Central memory CD8-positive, alpha-beta T cell (primary cell): Measurements from ENCODE around the gene CHRDL2.
A peak's percentile ranks its signal among the peaks of the same experiment; 100 is the strongest.

ENCODE experiments used
- ATAC-seq: fragments of 150-1000 bp; cut with Tn5 transposase; replicated peaks from 2 replicates; pipeline ENCODE4 v1.10.0; 2022; ENCODE audit warnings: mild to moderate bottlenecking, moderate FRiP score, moderate number of reproducible peaks; ENCODE audit not compliant: poor library complexity, severe bottlenecking; ENCODE audit errors: extremely low read depth
- DNase-seq, 2 donors: peaks; one replicate each; pipeline ENCODE4 v3.0.0; 2021; ENCODE audit warnings: low spot score in 2 of 2
- H3K27ac Mint-ChIP-seq: one replicate; pipeline ENCODE4 v1.8.0; 2022; ENCODE audit warnings: low read depth, mild to moderate bottlenecking, moderate library complexity, mixed read lengths
- H3K27me3 Mint-ChIP-seq: one replicate; pipeline ENCODE4 v1.8.0; 2022; ENCODE audit warnings: mixed read lengths
- H3K36me3 Mint-ChIP-seq: one replicate; pipeline ENCODE4 v1.8.0; 2022; ENCODE audit warnings: mild to moderate bottlenecking, moderate library complexity, mixed read lengths; ENCODE audit not compliant: insufficient read depth
- H3K4me1 Mint-ChIP-seq: one replicate; pipeline ENCODE4 v1.8.0; 2022; ENCODE audit warnings: mixed read lengths
- H3K4me3 Mint-ChIP-seq: one replicate; pipeline ENCODE4 v1.8.0; 2022; ENCODE audit warnings: mild to moderate bottlenecking, moderate library complexity, mixed read lengths
- H3K9me3 Mint-ChIP-seq: one replicate; pipeline ENCODE4 v1.8.0; 2022; ENCODE audit warnings: mixed read lengths

The CHRDL2 gene

GRCh38 chr11:74719011-74719410, 12.2 kb downstream of the CHRDL2 start:
- Mint-ChIP-seq H3K4me1 (no peaks in the 10 kb centered on the region), H3K4me3 (no peak overlapping the region), H3K27me3 (no peaks in the 10 kb centered on the region), H3K27ac (no peak overlapping the region), H3K9me3 (no peaks in the 10 kb centered on the region), H3K36me3 (no peaks in the 10 kb centered on the region)
- no peak for DNase-seq
- ATAC-seq: no peak

DNA sequence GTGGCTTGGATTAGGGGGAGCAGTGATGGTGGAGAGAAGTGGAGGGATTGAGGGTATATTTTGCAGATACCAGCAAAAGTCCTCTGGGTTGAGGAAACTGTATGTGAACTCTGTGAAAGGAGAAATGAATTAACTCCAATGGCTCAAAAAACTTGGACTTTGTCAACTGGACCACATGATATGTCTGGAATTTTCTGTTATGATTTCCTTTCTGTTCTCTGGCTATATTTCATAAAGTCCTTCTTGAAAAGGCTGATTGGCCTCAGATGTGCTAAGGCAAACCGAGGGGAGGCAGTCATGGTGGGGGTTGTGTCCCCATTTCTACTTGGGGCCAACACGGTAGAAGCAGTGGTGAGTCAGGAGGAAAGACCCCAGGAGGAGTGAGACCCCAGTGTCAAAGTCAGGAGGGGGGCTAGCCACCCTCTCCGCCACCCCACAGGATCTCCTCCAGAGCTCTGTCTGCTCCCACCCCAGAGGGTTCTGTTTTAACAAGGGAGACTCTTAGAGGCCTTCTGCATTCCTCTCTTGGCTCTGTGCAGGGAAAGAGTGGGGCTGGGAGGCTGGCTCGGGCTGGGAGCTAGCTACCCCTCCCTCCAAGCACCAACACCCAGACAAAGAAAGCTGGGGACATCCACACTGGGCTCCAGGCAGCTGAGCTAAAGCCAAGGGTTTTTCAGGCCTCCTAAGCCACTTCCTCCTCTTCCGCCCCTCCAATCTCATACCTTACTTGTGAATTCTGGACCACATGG, 13.8 kb downstream of the CHRDL2 start:
- Mint-ChIP-seq H3K4me1 (no peaks in the 10 kb centered on the region), H3K9me3 (no peaks in the 10 kb centered on the region), H3K27ac (no peak overlapping the region), H3K27me3 (no peaks in the 10 kb centered on the region), H3K36me3 (no peaks in the 10 kb centered on the region), H3K4me3 (no peak overlapping the region)
- no peak for DNase-seq
- ATAC-seq: no peak

DNA sequence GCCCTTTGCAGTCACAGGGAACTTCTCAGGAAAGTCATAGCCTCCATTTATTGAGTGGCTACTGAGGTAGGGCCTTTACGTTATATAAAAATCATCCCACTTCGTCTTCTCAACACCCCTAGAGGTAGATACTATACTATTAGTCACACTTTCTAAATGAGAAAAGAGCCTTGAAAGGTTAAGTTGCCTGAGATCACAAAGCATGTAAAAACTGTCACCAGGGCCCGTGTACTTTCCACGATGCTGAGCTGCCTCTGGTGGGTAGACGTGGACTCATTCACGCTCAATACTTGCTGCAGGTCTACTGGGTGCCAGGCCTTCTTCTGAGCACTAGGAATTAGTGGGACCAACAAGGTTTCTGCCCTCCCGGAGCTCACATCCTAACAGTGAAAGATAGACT, 16.3 kb downstream of the CHRDL2 start:
- ATAC-seq (no peak), DNase-seq (no peak)
- no peaks in the 10 kb centered on the region for H3K27me3 Mint-ChIP-seq
- H3K4me3 Mint-ChIP-seq: no peak overlapping the region
- no peak overlapping the region for H3K27ac Mint-ChIP-seq
- no peaks in the 10 kb centered on the region for H3K36me3 Mint-ChIP-seq
- no peaks in the 10 kb centered on the region for H3K9me3 Mint-ChIP-seq
- no peaks in the 10 kb centered on the region for H3K4me1 Mint-ChIP-seq

- Mint-ChIP-seq H3K27me3 (no peaks in the 10 kb centered on the region), H3K27ac (no peak overlapping the region), H3K4me3 (no peak overlapping the region), H3K4me1 (no peaks in the 10 kb centered on the region), H3K36me3 (no peaks in the 10 kb centered on the region), H3K9me3 (no peaks in the 10 kb centered on the region)
- no peak for ATAC-seq
- no peak for DNase-seq
These were observed 17.5 kb downstream of the CHRDL2 start for GRCh38 chr11:74713686-74714085.

- no peaks in the 10 kb centered on the region for H3K9me3 Mint-ChIP-seq
- no peaks in the 10 kb centered on the region for H3K27me3 Mint-ChIP-seq
- DNase-seq (no peak), ATAC-seq (no peak)
- no peaks in the 10 kb centered on the region for H3K4me1 Mint-ChIP-seq
- no peak overlapping the region for H3K4me3 Mint-ChIP-seq
- H3K27ac Mint-ChIP-seq: no peak overlapping the region
- no peaks in the 10 kb centered on the region for H3K36me3 Mint-ChIP-seq
These were observed 20.8 kb downstream of the CHRDL2 start for GRCh38 chr11:74710281-74710938.

DNA sequence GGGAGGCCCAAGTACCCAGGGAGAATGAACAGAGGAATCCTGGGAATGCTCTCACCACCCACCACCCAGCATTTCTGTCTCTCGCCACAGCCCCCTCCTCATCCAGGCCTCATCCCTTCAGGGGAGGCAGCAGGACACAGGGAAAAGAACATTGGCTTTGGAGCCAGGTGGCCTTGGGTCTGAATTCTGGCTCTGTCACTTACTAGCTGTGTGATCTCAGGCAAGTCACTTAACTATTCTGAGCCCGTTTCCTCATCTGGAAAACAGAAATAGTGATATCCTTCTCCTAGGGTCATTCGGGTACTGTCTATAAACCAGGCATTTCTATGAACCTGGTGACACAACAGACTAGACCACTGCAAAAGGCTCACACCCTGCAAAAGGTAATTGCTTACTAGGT, 22.1 kb downstream of the CHRDL2 start:
- no peaks in the 10 kb centered on the region for H3K27me3 Mint-ChIP-seq
- no peak for DNase-seq
- no peak for ATAC-seq
- H3K9me3 Mint-ChIP-seq: no peaks in the 10 kb centered on the region
- no peak overlapping the region for H3K4me3 Mint-ChIP-seq
- no peaks in the 10 kb centered on the region for H3K36me3 Mint-ChIP-seq
- H3K27ac Mint-ChIP-seq: no peak overlapping the region
- H3K4me1 Mint-ChIP-seq: no peaks in the 10 kb centered on the region

DNA sequence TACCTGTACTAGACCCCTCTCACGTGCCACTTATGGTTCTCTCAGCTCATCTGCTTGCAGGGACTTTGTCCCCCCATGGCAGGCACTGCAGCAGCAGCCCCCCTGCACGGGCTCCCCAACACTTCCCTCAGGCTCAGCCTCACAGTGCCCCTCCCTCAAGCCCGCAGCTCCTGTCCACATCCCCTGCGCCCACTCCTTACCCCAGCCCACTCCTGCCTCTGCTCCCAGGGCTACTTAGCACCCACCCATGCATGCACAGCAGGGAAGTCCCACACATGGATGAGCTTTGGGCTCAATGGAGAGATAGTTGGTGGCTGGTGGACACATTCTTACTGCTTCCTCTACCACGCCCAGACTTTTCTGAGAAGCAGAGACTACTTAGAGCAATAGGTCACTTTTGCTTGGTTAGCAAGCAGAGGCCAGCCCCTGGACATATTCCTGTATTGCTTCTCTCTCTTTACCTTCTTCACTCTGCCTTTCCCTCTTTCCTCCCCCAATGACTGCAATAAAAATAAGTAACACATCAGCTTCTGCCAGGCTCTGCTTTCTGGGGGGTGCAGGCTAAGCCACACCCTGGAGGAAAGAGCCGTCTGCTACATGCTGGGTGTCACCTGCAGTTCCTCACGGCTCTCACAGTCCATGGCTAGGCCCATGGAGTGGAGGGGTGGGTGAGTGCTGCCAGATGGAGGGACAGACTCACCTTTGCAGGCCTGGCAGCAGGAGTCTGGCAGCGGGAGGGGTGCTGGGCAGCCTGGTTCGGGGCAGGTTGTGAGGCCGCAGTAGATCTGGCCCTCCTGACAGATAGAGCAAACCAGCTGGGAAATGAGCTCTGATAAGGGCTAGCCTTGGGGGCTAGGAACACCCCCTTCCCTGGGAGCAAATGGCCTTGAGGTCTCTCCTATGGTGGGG, 23.4 kb downstream of the CHRDL2 start:
- H3K36me3 Mint-ChIP-seq: no peaks in the 10 kb centered on the region
- H3K27ac Mint-ChIP-seq: no peak overlapping the region
- ATAC-seq (no peak), DNase-seq (no peak)
- no peaks in the 10 kb centered on the region for H3K4me1 Mint-ChIP-seq
- no peaks in the 10 kb centered on the region for H3K27me3 Mint-ChIP-seq
- no peaks in the 10 kb centered on the region for H3K9me3 Mint-ChIP-seq
- H3K4me3 Mint-ChIP-seq: no peak overlapping the region

DNA sequence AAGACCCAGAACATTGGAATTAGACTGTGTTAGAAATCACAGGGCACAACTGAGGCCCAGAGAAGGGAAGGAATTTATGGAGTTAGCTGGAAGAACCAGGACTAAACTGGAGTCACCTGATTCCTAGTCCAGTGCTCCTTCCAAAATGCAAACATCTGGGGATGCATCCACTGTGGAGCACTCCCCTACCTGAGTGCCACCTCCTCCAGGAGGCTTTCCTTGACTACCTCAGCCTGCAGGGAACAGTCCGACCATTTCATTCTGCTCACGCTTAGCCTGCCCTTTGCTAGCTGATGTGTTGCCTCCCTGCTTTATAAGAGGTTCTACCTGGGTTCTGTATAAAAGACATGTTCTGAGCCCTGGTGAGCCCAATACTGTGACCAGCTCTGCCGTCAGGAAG, 24.0 kb downstream of the CHRDL2 start:
- H3K27ac Mint-ChIP-seq: no peak overlapping the region
- no peaks in the 10 kb centered on the region for H3K27me3 Mint-ChIP-seq
- no peaks in the 10 kb centered on the region for H3K36me3 Mint-ChIP-seq
- H3K4me3 Mint-ChIP-seq: no peak overlapping the region
- H3K9me3 Mint-ChIP-seq: no peaks in the 10 kb centered on the region
- no peak for ATAC-seq
- H3K4me1 Mint-ChIP-seq: no peaks in the 10 kb centered on the region
- no peak for DNase-seq

DNA sequence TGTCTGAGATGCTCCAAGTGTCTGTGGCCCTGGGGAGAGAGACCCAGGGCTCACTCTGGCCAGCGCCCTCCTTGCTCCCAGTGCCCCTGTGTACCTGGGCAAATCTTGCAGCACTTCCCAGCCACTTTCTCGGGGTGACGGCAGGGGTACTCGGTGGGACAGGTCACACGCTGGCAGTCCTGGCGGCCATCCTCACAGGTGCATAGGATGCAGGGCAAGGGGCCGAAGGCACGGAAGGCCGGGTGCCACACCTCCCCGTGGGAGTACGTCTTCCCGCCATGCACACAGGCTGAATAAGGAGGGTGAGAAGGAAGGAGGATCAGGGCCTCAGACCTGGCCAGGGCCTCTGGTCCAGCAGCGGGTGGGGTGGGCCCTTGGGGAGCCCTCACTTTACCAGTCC, 28.0 kb downstream of the CHRDL2 start:
- Mint-ChIP-seq H3K4me1 (no peaks in the 10 kb centered on the region), H3K36me3 (no peaks in the 10 kb centered on the region), H3K9me3 (no peaks in the 10 kb centered on the region), H3K4me3 (no peak overlapping the region), H3K27ac (no peak overlapping the region), H3K27me3 (no peaks in the 10 kb centered on the region)
- DNase-seq (no peak), ATAC-seq (no peak)

DNA sequence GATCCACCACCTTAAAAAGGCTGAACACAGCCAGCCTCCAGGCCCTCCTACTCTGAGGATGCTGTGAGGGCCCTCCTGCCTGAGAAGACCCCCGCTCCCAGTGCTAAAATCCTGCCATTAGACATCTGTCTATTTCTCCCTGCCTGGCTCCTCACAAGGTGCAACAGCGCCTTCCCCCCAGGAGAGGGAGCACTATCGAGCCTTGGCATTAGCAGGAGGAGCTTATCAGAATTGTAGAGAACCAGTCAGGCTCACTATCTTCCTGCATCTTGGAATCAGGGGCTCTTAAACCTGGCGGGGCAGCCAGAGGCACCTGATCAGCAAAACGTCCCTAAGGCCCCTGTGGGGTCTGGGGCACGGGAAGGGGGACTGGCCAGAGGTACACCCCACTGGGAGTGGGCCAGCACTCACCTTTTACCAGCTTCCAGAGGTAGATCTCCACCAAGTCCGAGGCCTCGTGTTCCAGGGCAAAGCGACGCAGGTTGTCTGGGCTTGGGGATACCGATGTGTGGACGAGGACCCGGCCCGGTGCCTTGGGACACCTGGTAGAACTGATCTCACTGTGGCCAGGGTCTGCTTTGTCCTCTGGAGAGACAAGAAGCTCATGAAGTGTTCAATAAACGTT, 28.7 kb downstream of the CHRDL2 start:
- Mint-ChIP-seq H3K36me3 (no peaks in the 10 kb centered on the region), H3K9me3 (no peaks in the 10 kb centered on the region), H3K4me1 (no peaks in the 10 kb centered on the region), H3K27ac (no peak overlapping the region), H3K4me3 (no peak overlapping the region), H3K27me3 (no peaks in the 10 kb centered on the region)
- DNase-seq (peak; percentile 37 to 41), ATAC-seq (no peak)

GRCh38 chr11:74701351-74701750, 29.9 kb downstream of the CHRDL2 start:
- Mint-ChIP-seq H3K27me3 (peaks cover 11% of the 10 kb centered on the region), H3K4me3 (no peak overlapping the region), H3K9me3 (no peaks in the 10 kb centered on the region), H3K4me1 (no peaks in the 10 kb centered on the region), H3K27ac (no peak overlapping the region), H3K36me3 (no peaks in the 10 kb centered on the region)
- DNase-seq (no peak), ATAC-seq (no peak)

DNA sequence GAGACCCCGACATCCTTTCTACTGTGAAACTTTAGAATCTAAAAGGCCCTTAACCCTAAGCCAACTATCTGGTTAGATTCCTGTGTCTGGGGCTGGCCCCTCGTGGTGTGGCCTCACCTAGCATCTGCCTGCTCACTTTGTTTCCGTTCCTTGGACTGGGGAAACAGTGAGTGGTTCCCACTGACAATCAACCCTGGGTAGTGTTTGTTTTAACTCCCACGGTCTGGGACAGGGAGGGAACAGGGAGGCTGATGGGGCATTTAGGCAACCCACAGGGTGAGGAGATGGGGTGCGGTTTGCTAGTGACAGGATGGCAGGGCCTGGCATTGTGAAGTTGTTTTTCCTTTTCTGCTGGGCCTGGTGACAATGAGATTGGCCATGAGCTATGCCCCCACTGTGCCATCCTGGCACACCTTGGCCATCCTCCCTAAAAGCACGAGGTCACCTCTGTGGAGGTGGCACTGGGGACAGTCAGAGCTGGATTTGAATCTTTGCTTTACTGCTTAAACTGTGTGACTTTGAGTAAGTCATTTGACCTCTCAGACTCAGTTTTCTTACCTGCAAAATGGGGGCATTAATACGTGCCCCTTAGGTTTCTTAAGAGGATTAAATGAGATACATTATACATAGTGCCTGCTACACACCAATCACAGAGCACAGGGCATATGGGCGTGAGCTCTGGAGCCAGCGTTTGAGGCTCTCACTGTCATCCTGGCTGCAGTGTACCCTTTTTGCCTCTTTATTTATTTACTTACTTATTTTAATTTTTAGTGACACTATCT, 31.4 kb downstream of the CHRDL2 start:
- ATAC-seq: no peak
- Mint-ChIP-seq H3K27ac (peak overlapping the region; percentile 57), H3K9me3 (no peaks in the 10 kb centered on the region), H3K27me3 (peaks cover 16% of the 10 kb centered on the region), H3K4me3 (no peak overlapping the region), H3K4me1 (no peaks in the 10 kb centered on the region), H3K36me3 (no peaks in the 10 kb centered on the region)
- no peak for DNase-seq
